HepG2 (cell line): ENCODE measurements around the gene TM9SF2. TPM values are rescaled to one million over a fixed set of nuclear protein-coding genes. Genes with fewer than 3 reads are reported as not detected.

Source experiments
- ARNT2 ChIP-seq: sonication (generic); formaldehyde crosslinking; IDR thresholded peaks from 2 replicates; pipeline ENCODE4 v1.8.0; 2022; ENCODE audit warnings: mild to moderate bottlenecking, low read depth, missing genetic modification reagents, moderate library complexity
- CENPT ChIP-seq: sonication (generic); formaldehyde crosslinking; IDR thresholded peaks from 2 replicates; pipeline ENCODE4 v1.8.0; 2022; ENCODE audit warnings: low read depth, mild to moderate bottlenecking, moderate library complexity, missing genetic modification reagents
- ELF1 ChIP-seq: sonication (generic); formaldehyde crosslinking; IDR thresholded peaks from 2 replicates; pipeline ENCODE4 v1.4.0; 2020; ENCODE audit warnings: missing genetic modification reagents
- FOSL2 ChIP-seq: sonication (generic); formaldehyde crosslinking; IDR thresholded peaks from 2 replicates; pipeline ENCODE4 v1.4.0; 2020; ENCODE audit warnings: missing genetic modification reagents
- GATAD1 ChIP-seq: IDR thresholded peaks from 2 replicates; pipeline ENCODE4 v1.6.1; 2016; ENCODE audit warnings: missing genetic modification reagents, missing compliant biosample characterization
- IRF2 ChIP-seq: IDR thresholded peaks from 2 replicates; pipeline ENCODE4 v1.6.1; 2018; ENCODE audit warnings: missing genetic modification reagents, missing compliant biosample characterization
- KLF15 ChIP-seq: sonication (generic); formaldehyde crosslinking; IDR thresholded peaks from 2 replicates; pipeline ENCODE4 v1.8.1; 2023; ENCODE audit warnings: borderline replicate concordance, mild to moderate bottlenecking, inconsistent platforms, missing genetic modification reagents, mixed read lengths
- MEIS1 ChIP-seq: sonication (generic); formaldehyde crosslinking; IDR thresholded peaks from 2 replicates; pipeline ENCODE4 v1.9.0; 2021; ENCODE audit warnings: mild to moderate bottlenecking, missing genetic modification reagents, moderate library complexity, borderline replicate concordance
- PAX8 ChIP-seq: sonication (generic); formaldehyde crosslinking; IDR thresholded peaks from 2 replicates; pipeline ENCODE4 v1.8.0; 2022; ENCODE audit warnings: mild to moderate bottlenecking, missing genetic modification reagents, borderline replicate concordance
- RARA ChIP-seq: IDR thresholded peaks from 2 replicates; pipeline ENCODE4 v1.6.1; 2016; ENCODE audit warnings: missing genetic modification reagents, missing compliant biosample characterization
- SAP130 ChIP-seq: IDR thresholded peaks from 2 replicates; pipeline ENCODE4 v1.6.1; 2016; ENCODE audit warnings: low read depth
- SCMH1 ChIP-seq: sonication (generic); formaldehyde crosslinking; IDR thresholded peaks from 2 replicates; pipeline ENCODE4 v1.9.0; 2021; ENCODE audit warnings: missing genetic modification reagents, mild to moderate bottlenecking, borderline replicate concordance
- ZNF260 ChIP-seq: sonication (generic); formaldehyde crosslinking; IDR thresholded peaks from 2 replicates; pipeline ENCODE4 v1.4.0; 2020; ENCODE audit warnings: missing genetic modification reagents, low read depth, mild to moderate bottlenecking, borderline replicate concordance
- ZNF337 ChIP-seq: sonication (generic); formaldehyde crosslinking; IDR thresholded peaks from 2 replicates; pipeline ENCODE4 v1.5.1; 2020; ENCODE audit warnings: missing genetic modification reagents, low read depth, mild to moderate bottlenecking, borderline replicate concordance
- ZNF430 ChIP-seq: sonication (generic); formaldehyde crosslinking; IDR thresholded peaks from 2 replicates; pipeline ENCODE4 v1.9.0; 2021; ENCODE audit warnings: mild to moderate bottlenecking, missing genetic modification reagents
- ZNF552 ChIP-seq: sonication (generic); formaldehyde crosslinking; IDR thresholded peaks from 2 replicates; pipeline ENCODE4 v1.9.0; 2022; ENCODE audit warnings: missing genetic modification reagents, mild to moderate bottlenecking, borderline replicate concordance
- ZNF788 ChIP-seq: sonication (generic); formaldehyde crosslinking; IDR thresholded peaks from 2 replicates; pipeline ENCODE4 v1.5.0; 2020; ENCODE audit warnings: mild to moderate bottlenecking, missing genetic modification reagents, borderline replicate concordance
- polyA plus RNA-seq, 8 experiments: library from polyadenylated mRNA; depleted of rRNA in 3 of 8; stranded (reverse) in 7 of 8; unstranded in 1 of 8; fragments of >200 nt; fragmentation: Illumina TruSeq in 4 of 8; extraction: Trizol in 4 of 8; gene quantifications; 2 replicates each; pipeline versions ENCODE4 v1.2.1 to v1.2.3, GENCODE V29; 2011 to 2016; ENCODE audit warnings: low read depth in 4 of 8, missing spikeins in 1 of 8, mixed read lengths in 1 of 8; ENCODE audit not compliant: insufficient read depth in 1 of 8
- total RNA-seq, 5 experiments: library from RNA; depleted of rRNA; stranded (reverse); fragments of >200 nt; fragmentation: Illumina TruSeq; extraction: Trizol; gene quantifications; 2 replicates each; pipeline ENCODE4 v1.2.3, GENCODE V29; 2016; ENCODE audit warnings: low read depth in 1 of 5
- TF ChIP-seq, protein P1 (sequence below): sonication (generic); formaldehyde crosslinking; IDR thresholded peaks from 2 replicates; pipeline ENCODE4 v1.4.0; 2020; ENCODE audit warnings: missing genetic modification reagents
- TF ChIP-seq, protein P2 (sequence below): sonication (generic); formaldehyde crosslinking; IDR thresholded peaks from 2 replicates; pipeline ENCODE4 v1.4.0; 2020; ENCODE audit warnings: missing genetic modification reagents
- TF ChIP-seq, protein P3 (sequence below): sonication (generic); formaldehyde crosslinking; IDR thresholded peaks from 2 replicates; pipeline ENCODE4 v1.4.0; 2020; ENCODE audit warnings: missing genetic modification reagents, borderline replicate concordance
- TF ChIP-seq, protein P4 (sequence below): IDR thresholded peaks from 2 replicates; pipeline ENCODE4 v1.6.1; 2018; ENCODE audit warnings: missing genetic modification reagents
- TF ChIP-seq, protein P5 (sequence below): sonication (generic); formaldehyde crosslinking; conservative IDR thresholded peaks from 2 replicates; pipeline ENCODE4 v1.4.0; 2020; ENCODE audit warnings: missing genetic modification reagents

TM9SF2 gene
- total and polyA plus RNA-seq, 2 of the 13 experiments (the other 11 are each of a cell fraction or from before 2014, with no cell fraction given) = 94.1 to 123 TPM

DNA sequence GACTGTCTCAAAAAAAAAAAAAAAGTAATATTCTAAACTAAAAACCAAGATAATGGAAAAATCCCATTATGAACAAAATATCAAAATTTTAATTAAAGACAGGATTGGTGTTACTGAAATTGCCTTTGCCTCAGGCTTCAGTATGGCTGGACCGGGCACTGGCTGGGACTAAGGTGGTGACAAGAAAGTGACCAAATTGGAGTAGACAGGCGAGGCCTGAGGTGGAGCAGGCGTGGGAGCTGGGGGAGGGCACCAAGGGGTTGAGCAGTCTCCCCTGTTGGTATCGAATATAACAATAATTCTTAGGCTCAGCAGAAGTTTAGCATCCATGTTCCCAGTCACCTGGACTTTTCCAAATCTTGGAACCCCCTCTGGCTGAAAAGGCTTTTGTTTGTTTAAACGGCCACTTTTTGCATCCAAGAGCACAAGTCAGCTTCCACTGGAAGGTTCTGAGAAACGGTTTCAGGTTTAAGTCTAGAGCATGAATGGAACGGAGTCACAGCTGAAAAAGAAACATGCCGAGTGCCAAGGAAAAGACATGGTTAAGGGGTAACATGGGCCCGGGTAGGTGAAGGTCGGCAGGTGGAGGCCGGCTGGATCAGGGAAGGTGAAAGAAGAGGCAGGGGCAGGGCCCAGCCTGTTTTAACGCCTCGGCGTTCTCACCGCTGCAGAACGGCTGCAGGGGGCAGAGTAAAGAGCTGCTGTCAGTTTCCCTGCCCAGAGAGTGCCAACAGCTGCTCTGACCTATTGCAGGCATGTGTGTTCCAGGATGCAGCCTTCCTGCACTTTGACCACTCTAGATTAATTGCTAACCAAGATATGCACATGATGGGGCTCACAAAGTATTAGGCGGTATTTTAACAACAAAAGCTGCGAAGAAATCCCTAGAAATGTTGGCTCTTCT, 104.4 kb downstream of the TM9SF2 start (continued):
- TF ChIP-seq, protein P1, sequence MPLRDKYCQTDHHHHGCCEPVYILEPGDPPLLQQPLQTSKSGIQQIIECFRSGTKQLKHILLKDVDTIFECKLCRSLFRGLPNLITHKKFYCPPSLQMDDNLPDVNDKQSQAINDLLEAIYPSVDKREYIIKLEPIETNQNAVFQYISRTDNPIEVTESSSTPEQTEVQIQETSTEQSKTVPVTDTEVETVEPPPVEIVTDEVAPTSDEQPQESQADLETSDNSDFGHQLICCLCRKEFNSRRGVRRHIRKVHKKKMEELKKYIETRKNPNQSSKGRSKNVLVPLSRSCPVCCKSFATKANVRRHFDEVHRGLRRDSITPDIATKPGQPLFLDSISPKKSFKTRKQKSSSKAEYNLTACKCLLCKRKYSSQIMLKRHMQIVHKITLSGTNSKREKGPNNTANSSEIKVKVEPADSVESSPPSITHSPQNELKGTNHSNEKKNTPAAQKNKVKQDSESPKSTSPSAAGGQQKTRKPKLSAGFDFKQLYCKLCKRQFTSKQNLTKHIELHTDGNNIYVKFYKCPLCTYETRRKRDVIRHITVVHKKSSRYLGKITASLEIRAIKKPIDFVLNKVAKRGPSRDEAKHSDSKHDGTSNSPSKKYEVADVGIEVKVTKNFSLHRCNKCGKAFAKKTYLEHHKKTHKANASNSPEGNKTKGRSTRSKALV (CRISPR knock-in tag) = no peak
- TF ChIP-seq ZNF430 (CRISPR knock-in tag) (no peak), KLF15 (no peak), IRF2 (CRISPR knock-in tag) (0 out of 2 replicates have a peak, but pooled peaks have one; percentile 8), ARNT2 (CRISPR knock-in tag) (no peak), PAX8 (CRISPR knock-in tag) (no peak), ZNF337 (peak; percentile 25; the same call in 1 of the 2 replicates), SAP130 (CRISPR knock-in tag) (peak; percentile 35), MEIS1 (peak; percentile 73; the same call in 1 of the 2 replicates), FOSL2 (CRISPR knock-in tag) (no peak), ELF1 (CRISPR knock-in tag) (no peak), CENPT (no peak), ZNF788 (CRISPR knock-in tag) (no peak), GATAD1 (CRISPR knock-in tag) (no peak), ZNF260 (no peak), SCMH1 (CRISPR knock-in tag) (no peak), ZNF552 (CRISPR knock-in tag) (no peak), RARA (CRISPR knock-in tag) (no peak)
- TF ChIP-seq, protein P2, sequence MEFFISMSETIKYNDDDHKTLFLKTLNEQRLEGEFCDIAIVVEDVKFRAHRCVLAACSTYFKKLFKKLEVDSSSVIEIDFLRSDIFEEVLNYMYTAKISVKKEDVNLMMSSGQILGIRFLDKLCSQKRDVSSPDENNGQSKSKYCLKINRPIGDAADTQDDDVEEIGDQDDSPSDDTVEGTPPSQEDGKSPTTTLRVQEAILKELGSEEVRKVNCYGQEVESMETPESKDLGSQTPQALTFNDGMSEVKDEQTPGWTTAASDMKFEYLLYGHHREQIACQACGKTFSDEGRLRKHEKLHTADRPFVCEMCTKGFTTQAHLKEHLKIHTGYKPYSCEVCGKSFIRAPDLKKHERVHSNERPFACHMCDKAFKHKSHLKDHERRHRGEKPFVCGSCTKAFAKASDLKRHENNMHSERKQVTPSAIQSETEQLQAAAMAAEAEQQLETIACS = no peak
- TF ChIP-seq, protein P3, sequence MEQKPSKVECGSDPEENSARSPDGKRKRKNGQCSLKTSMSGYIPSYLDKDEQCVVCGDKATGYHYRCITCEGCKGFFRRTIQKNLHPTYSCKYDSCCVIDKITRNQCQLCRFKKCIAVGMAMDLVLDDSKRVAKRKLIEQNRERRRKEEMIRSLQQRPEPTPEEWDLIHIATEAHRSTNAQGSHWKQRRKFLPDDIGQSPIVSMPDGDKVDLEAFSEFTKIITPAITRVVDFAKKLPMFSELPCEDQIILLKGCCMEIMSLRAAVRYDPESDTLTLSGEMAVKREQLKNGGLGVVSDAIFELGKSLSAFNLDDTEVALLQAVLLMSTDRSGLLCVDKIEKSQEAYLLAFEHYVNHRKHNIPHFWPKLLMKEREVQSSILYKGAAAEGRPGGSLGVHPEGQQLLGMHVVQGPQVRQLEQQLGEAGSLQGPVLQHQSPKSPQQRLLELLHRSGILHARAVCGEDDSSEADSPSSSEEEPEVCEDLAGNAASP (CRISPR knock-in tag) = no peak
- TF ChIP-seq, protein P4, sequence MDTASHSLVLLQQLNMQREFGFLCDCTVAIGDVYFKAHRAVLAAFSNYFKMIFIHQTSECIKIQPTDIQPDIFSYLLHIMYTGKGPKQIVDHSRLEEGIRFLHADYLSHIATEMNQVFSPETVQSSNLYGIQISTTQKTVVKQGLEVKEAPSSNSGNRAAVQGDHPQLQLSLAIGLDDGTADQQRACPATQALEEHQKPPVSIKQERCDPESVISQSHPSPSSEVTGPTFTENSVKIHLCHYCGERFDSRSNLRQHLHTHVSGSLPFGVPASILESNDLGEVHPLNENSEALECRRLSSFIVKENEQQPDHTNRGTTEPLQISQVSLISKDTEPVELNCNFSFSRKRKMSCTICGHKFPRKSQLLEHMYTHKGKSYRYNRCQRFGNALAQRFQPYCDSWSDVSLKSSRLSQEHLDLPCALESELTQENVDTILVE (CRISPR knock-in tag) = no peak
- TF ChIP-seq, protein P5, sequence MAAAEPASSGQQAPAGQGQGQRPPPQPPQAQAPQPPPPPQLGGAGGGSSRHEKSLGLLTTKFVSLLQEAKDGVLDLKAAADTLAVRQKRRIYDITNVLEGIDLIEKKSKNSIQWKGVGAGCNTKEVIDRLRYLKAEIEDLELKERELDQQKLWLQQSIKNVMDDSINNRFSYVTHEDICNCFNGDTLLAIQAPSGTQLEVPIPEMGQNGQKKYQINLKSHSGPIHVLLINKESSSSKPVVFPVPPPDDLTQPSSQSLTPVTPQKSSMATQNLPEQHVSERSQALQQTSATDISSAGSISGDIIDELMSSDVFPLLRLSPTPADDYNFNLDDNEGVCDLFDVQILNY (CRISPR knock-in tag) = no peak
